Choroid plexus epithelial cell (primary cell): Measurements from ENCODE around the gene C17orf67.

Experiments used
- DNase-seq: peaks from one replicate; pipeline ENCODE4 v3.0.0-alpha.2; 2010; ENCODE audit warnings: low read depth
- H3K4me3 ChIP-seq: 2 replicates; pipeline ENCODE4 v1.5.1; 2011; ENCODE audit warnings: low read depth, mild to moderate bottlenecking, control low read depth, low read length, moderate library complexity
- CTCF ChIP-seq: conservative IDR thresholded peaks from 2 replicates; pipeline ENCODE4 v1.5.1; 2011; ENCODE audit warnings: low read depth, mild to moderate bottlenecking, control low read depth, inconsistent platforms, low read length, moderate library complexity

C17orf67 gene

GRCh38 chr17:56835264-56835585 is 1.5 kb upstream of the C17orf67 start:
- peak overlapping the region; percentile 73 for H3K4me3 ChIP-seq
- no peak for DNase-seq
- no peak for TF ChIP-seq CTCF

- TF ChIP-seq CTCF: no peak
- peak; percentile 13 for DNase-seq
- H3K4me3 ChIP-seq: peak overlapping the region; percentile 73
Observed at GRCh38 chr17:56834380-56835263, 902 bp upstream of the C17orf67 start.

GRCh38 chr17:56833057-56833808 is 487 bp downstream of the C17orf67 start:
- DNase-seq: peak; percentile 58
- peak overlapping the region; percentile 73 for H3K4me3 ChIP-seq
- no peak for TF ChIP-seq CTCF

- no peak for TF ChIP-seq CTCF
- no peak for DNase-seq
- H3K4me3 ChIP-seq: no peak overlapping the region
Observed at GRCh38 chr17:56832446-56832845, 1.3 kb downstream of the C17orf67 start.

- H3K4me3 ChIP-seq: no peak overlapping the region
- TF ChIP-seq CTCF: no peak
- no peak for DNase-seq
Observed at GRCh38 chr17:56831369-56832095, 2.2 kb downstream of the C17orf67 start.

GRCh38 chr17:56830726-56831368 is 2.9 kb downstream of the C17orf67 start:
- DNase-seq: no peak
- no peak for TF ChIP-seq CTCF
- H3K4me3 ChIP-seq: no peak overlapping the region
